Activated CD8-positive, alpha-beta memory T cell treated with anti-CD3 and anti-CD28 coated beads, Interleukin-2, amount 50 U/mL, for 1 hour (primary cell): ENCODE measurements around the gene ZNF665.
"Not testable (repeated sequence)": the region's sequence is repeated elsewhere in the genome, so short reads cannot be mapped to it uniquely, and the experiment has no call there.

Experiments used
- DNase-seq: peaks from one replicate; pipeline ENCODE4 v3.0.0-alpha.2; 2020; ENCODE audit errors: extremely low read depth

ZNF665 gene

DNA sequence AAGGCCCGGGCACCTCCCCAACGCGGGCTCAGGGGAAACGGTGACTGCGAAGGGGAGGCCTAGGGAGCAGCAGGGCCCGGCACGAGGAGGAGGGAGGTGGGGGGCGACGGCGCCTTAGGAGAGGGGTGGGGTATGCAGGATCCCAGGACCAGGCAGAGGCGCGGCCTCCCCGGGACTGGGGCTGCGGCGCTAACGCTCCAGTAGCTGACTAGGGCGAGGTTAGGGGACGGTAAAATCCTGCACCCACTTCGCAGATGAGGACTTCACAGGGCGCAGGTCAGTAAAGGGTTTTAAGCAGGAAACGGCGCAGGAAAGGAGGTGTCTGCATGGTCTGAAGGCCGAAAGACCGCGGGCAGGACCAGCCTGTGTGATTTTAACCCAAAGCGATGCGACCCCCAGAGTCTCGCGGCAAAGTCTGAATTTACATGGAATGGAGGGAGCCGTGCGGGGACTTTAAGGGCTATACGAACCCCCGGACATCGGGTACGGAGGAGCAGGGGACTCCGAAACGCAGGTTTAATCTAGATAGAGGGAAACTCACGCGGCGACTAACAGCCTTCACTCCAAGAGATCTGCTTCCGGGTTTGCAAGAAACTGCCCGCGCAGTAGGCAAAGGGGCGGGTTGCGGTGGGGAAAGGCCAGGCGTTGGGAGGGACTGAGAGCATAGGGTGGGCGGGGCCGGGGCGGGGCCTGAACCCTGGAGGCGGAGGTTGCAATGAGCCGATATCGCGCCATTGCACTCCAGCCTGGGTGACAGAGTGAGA lies at the start of gene ZNF665:
ZNF665 (minus strand) TSS at position 588 of the 764 bp plus-strand sequence. CDS start 10,460 bp downstream, outside the sequence.
- DNase-seq: peak; percentile 24

GRCh38 chr19:53237114-53237777 lies 44.1 kb upstream of the ZNF665 start:
- DNase-seq: no peak

GRCh38 chr19:53224606-53225005 lies 31.4 kb upstream of the ZNF665 start:
- no peak for DNase-seq

GRCh38 chr19:53222716-53223115 lies 29.6 kb upstream of the ZNF665 start:
- not testable (repeated sequence) for DNase-seq

DNA sequence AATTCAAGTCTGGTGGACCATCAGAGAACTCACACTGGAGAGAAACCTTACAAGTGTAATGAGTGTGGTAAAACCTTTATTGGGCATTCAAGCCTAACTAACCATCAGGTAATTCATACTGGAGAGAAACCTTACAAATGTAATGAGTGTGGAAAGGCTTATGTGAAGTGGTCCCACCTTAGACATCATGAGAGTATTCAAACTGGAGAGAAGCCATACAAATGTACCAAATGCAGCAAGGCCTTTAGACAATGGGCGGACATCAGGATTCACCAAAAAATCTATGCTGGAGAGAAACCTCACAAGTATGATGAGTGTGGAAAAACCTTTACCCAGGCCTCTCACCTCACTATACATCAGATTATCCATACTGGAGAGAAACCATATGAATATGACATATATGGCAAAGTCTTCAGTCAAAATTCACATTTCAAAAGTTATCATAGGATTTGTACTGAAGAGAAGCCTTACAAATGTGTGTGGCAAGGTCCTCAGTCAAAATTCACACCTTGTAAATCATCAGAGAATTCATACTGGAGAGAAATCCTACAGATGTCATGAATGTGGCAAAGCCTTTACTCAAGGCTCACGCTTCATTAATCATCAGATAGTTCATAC lies 19.7 kb upstream of the ZNF665 start:
- no peak for DNase-seq

GRCh38 chr19:53211554-53211953 lies 18.4 kb upstream of the ZNF665 start:
- not testable (repeated sequence) for DNase-seq

DNA sequence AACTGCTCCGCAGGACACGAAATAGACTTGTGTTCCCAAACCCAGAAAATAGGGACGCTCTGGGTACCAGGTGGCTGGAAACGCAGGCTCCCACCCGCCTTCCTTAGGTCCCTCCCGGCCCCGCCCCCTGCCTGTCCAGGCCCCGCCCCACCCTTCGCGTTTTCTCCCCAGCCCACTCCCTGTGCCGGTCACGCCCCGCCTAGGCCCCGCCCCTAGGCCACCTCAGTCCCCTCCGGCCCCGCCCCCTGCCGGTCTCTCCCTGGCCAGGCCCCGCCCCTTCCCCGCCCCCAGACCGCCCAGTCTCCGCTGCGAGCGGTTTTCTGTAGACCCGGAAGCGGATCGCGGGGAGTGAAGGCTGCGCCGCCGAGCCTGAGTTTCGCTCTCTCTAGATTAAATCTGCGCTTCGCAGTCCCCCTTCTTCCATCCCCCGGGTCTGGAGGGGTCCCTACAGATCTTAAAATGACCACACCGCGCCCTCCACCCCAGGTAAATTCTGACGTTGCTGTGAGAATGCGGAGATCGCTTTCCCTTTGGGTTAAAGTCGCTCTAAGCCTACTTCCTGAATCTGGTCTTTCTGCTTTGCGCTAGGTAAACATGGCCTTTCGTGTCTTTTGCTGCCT lies 3.7 kb upstream of the ZNF665 start:
- DNase-seq: peak; percentile 88

DNA sequence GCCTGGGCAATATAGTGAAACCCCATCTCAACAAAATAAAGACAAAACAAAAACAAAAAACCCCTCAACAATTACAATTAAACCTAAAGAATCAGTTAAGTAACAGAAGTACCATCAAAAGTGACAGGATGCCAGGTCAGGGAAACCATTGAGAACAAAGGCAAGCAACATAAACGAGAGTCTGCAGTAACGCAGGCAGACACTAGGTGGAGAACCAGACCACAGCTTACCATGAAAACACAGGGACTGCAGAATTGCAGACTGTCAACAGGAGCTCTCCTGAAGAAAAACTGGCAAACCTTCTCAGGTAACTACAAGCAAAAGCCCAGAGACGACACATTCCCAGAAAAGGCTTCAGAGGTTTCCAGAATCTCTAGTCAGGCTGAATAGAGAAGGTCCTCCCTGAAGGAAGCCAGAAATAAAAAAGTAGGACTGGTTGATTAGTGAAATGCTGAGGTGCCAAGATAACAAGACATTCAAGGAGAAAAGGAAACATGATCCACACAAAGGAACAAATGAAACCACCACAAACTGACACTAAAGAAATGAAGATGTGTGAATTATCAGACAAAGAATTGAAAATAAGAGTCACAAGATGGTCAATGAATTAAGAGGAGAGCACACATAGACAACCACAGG lies 2.2 kb upstream of the ZNF665 start:
- DNase-seq: peak; percentile 26

GRCh38 chr19:53193535-53194222 lies 521 bp upstream of the ZNF665 start:
- no peak for DNase-seq

GRCh38 chr19:53190253-53190652 lies 2.9 kb downstream of the ZNF665 start:
- no peak for DNase-seq

- DNase-seq: not testable (repeated sequence)
These were observed 3.4 kb downstream of the ZNF665 start for GRCh38 chr19:53189691-53190198.

DNA sequence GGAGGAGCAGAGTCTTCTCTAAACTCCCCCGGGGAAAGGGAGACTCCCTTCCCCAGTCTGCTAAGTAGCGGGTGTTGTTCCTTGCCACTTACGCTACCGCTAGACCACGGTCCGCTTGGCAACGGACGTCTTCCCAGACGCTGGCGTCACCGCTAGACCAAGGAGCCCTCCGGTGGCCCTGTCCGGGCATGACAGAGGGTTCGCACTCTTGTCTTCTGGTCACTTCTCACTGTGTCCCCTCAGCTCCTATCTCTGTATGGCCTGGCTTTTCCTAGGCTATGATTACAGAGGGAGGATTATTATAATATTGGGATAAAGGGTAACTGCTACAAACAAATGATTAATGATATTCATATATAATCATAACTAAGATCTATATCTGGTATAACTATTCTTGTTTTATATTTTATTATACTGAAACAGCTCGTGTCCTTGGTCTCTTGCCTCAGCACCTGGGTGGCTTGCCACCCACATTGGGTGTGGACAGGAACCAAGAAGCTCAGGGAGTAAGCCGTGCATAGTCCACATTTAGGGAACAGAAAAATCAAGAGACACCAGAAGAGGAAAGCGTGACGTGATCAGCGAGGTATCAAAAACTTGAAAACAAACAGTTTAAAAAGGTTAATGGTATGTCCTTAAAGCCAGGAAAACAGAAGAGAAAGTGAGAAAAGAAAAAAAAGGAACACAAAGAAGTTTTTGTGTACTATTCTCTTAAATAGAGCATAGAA lies 7.8 kb downstream of the ZNF665 start:
- not testable (repeated sequence) for DNase-seq

DNA sequence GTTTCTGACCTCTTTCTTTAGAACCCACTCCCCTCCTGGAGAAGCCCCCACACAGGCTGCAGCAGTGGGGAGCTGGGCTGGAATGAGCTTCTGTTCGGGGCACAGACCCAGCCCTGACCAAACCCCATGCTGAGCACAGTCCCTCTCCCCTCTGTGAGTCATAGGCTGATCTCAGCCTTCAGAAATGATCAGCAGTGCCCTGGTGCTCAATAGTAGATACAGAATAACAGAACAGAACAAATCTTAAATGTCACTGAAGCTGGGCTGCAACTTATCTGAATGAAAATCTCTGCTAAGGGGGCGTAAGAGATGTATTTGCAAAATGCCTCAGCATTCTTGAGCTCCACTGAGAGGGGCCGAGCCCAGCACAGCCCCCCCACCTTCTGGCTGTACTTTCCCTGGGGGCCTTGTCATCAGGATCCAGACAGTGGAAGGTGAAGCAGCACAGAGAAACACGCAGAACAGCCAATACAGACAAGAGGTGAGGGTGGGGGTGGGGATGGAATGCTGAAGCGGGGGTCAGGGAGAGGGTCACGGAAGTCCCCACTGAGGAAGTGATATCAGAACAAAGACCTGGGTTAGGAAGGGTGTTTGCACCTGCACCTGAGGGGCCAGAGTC lies 9.9 kb downstream of the ZNF665 start:
- no peak for DNase-seq

GRCh38 chr19:53182202-53182601 lies 11.0 kb downstream of the ZNF665 start:
- DNase-seq: no peak

DNA sequence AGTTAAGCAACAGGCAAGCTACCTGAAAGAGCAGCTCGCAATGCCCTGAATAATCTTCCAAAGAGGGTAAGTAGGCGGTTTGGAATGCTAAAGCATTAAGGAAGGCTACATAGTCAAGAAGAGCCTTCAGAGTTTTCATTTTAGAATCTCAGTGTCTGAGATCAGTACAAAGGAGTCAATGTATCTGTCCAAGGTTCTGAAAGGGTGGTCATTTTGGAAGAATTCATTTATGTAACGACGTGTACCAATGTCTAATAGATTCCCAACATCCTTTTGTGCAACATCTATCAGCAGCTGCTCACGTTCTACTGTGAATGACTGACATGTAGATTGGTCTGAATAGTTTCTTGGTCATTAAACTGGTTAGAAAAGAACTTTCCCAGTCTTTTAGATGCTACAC lies 15.2 kb downstream of the ZNF665 start:
- no peak for DNase-seq

- no peak for DNase-seq
These were observed 20.3 kb downstream of the ZNF665 start for GRCh38 chr19:53172889-53173288.

- no peak for DNase-seq
These were observed 27.5 kb downstream of the ZNF665 start for GRCh38 chr19:53165691-53166091.

- DNase-seq: no peak
These were observed 32.0 kb downstream of the ZNF665 start for GRCh38 chr19:53161123-53161522.

DNA sequence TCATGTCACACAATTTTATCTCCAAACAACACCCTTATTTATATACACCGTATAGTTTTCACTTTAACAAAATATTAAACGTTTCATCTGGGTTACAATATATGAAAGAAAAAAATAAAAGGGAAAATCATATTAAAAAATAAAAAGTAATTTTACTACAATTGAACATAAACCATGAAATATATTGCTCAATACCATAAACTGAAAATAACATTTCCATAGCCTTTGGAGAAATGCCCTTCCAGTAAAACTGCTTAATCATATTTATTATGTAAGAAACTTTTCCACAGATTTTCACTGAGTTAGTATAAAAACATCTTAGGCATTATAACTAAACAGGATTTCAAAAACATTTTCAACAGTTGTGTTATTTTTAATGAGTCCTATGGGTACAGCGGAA lies 32.8 kb downstream of the ZNF665 start:
- no peak for DNase-seq

GRCh38 chr19:53158119-53158656 lies 35.0 kb downstream of the ZNF665 start:
- no peak for DNase-seq
